ENCODE measurements around the gene STK16. TPM values are rescaled to one million over a fixed set of nuclear protein-coding genes. Genes with fewer than 3 reads are reported as not detected.
"Not testable (repeated sequence)": the region's sequence is repeated elsewhere in the genome, so short reads cannot be mapped to it uniquely, and the experiment has no call there.

The STK16 gene
- total RNA-seq, 4 donors from 2014 or later, result 4.4 to 19.3 (median 14.2) TPM

DNA sequence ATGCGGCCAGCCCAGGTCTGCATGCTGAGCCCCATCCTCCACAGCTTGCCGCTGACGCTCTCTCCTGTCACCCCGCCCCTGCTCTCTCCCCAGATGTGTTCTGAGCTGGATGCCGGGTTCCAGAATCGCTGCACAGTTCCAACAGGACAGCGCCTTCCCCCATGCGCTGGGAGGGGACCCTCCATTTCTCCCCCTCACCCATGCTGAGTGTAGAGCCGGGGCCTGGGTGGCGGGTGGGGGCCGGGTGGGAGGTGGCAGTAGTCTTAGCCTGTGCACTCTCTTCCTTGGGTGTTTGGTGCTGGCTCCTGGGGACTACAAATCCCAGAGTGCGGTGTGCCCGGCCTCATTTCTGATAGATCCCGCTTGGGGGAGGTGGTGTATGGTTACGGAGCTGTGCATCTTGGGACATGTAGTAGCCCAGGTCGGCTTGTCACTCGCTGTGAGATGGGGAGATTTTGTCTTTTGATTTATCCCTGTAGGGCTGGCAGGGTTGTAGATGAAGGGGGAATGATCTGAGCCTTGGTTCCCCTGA, 40.7 kb downstream of the STK16 start:
- in situ Hi-C loops (cut with MboI; ENCODE audit: low sequenced_read_pairs in 4 of 4) (loop anchor here in 2 of 4 donors (25.0 kb wide), 2 partner anchors 124 to 251 kb away; partner anchors contain the start of genes CHPF (in 1 of the 2), NHEJ1 (in 1 of the 2), SLC23A3 (in 1 of the 2) and TMEM198 (in 1 of the 2)), intact Hi-C loops (cut with DNase I; ENCODE audit: low total_unique reads) (no loop called here)
- Histone ChIP-seq H3K27me3 (no peaks in the 10 kb centered on the region), H3K9me3 (no peaks in the 10 kb centered on the region), H3K27ac (peak overlapping the region in 3 of 4 donors; percentile 15 to 45 (median 33)), H3K36me3 (peaks cover 3 to 42% of the 10 kb centered on the region in 2 donors), H3K4me1 (no peaks in the 10 kb centered on the region), H3K4me3 (no peak overlapping the region)
- ATAC-seq (peak; percentile 50 to 74), DNase-seq (peak; percentile 35 to 52)
- TF ChIP-seq, protein P1, sequence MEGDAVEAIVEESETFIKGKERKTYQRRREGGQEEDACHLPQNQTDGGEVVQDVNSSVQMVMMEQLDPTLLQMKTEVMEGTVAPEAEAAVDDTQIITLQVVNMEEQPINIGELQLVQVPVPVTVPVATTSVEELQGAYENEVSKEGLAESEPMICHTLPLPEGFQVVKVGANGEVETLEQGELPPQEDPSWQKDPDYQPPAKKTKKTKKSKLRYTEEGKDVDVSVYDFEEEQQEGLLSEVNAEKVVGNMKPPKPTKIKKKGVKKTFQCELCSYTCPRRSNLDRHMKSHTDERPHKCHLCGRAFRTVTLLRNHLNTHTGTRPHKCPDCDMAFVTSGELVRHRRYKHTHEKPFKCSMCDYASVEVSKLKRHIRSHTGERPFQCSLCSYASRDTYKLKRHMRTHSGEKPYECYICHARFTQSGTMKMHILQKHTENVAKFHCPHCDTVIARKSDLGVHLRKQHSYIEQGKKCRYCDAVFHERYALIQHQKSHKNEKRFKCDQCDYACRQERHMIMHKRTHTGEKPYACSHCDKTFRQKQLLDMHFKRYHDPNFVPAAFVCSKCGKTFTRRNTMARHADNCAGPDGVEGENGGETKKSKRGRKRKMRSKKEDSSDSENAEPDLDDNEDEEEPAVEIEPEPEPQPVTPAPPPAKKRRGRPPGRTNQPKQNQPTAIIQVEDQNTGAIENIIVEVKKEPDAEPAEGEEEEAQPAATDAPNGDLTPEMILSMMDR (IDR thresholded peaks at IDR 0.05 in 4 of 5, conservative IDR thresholded peaks at IDR 0.05 in 1 of 5), result no peak
- no peak for TF ChIP-seq POLR2A (IDR thresholded peaks at IDR 0.05)

DNA sequence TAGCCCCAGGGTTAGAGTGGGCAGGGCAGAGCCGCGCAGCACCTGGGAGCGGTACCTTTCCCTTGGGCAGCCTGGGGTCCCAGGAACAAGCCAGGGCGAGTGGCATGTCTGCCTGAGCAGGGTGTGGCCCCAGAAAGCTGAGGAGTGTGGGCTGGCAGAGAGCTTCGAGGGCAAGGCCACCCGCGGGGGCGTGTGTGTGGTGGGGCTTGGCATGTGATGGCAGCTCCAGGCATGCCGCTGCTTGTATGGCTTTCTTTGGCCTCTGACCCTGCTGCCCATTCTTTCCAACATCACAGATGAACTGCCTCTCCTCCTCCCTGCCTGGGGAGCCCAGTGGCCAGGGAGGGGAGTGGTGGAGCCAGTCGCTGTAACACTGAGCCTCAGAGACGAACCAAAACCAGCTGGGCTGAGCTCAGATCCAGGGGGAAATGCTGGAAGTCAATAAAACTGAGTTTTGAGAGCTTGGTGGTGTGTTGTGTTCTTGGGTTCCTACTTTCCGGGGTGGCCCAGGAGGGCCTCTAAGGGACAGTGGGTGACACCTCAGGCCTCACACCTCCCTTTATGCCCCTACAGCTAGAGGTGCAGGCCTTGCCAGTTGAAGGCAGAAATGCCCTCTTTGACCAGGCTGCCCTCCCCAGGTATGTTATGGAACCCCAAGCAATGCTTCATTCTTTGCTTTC, 41.3 kb downstream of the STK16 start:
- H3K27ac ChIP-seq, result peak overlapping the region in 2 of 4 donors; percentile 33 to 45
- no peak for ATAC-seq
- TF ChIP-seq, protein P1 (IDR thresholded peaks at IDR 0.05 in 4 of 5, conservative IDR thresholded peaks at IDR 0.05 in 1 of 5), result no peak
- no peak for TF ChIP-seq POLR2A (IDR thresholded peaks at IDR 0.05)

DNA sequence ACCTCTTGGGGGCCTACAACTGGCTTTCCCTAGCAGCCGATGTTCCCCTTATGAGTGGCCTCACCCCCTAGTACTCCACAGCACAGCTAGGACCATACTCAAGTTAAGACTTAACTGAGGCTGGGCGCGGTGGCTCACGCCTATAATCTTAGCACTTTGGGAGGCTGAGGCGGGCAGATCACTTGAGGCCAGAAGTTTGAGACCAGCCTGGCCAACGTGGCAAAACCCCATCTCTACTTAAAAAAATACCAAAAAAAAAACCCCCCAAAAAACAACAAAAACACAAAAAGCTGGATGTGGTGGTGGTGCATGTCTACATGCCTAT, 41.8 kb downstream of the STK16 start:
- H3K4me3 ChIP-seq; H3K27ac ChIP-seq; ATAC-seq; H3K9me3 ChIP-seq; H3K27me3 ChIP-seq; intact Hi-C loops (cut with DNase I; ENCODE audit: low total_unique reads); H3K4me1 ChIP-seq: not testable (repeated sequence)
- in situ Hi-C loops (cut with MboI; ENCODE audit: low sequenced_read_pairs in 4 of 4), result loop anchor here in 2 of 4 donors (25.0 kb wide), 2 partner anchors 125 to 250 kb away; partner anchors contain the start of genes CHPF (in 1 of the 2), NHEJ1 (in 1 of the 2), SLC23A3 (in 1 of the 2) and TMEM198 (in 1 of the 2)
- peaks cover 3 to 35% of the 10 kb centered on the region in 2 donors for H3K36me3 ChIP-seq
- peak in 1 of 2 donors; percentile 3 for DNase-seq

More for the DNA sequence above, 41.3 kb downstream of the STK16 start:
- H3K36me3 ChIP-seq, result peaks cover 3 to 38% of the 10 kb centered on the region in 2 donors
- no peak overlapping the region for H3K4me3 ChIP-seq
- in situ Hi-C loops (cut with MboI; ENCODE audit: low sequenced_read_pairs in 4 of 4) (loop anchor here in 2 of 4 donors (25.0 kb wide), 2 partner anchors 124 to 251 kb away; partner anchors contain the start of genes CHPF (in 1 of the 2), NHEJ1 (in 1 of the 2), SLC23A3 (in 1 of the 2) and TMEM198 (in 1 of the 2)), intact Hi-C loops (cut with DNase I; ENCODE audit: low total_unique reads) (no loop called here)
- H3K9me3 ChIP-seq, result no peaks in the 10 kb centered on the region
- no peak for DNase-seq
- no peaks in the 10 kb centered on the region for H3K4me1 ChIP-seq
- no peaks in the 10 kb centered on the region for H3K27me3 ChIP-seq

DNA sequence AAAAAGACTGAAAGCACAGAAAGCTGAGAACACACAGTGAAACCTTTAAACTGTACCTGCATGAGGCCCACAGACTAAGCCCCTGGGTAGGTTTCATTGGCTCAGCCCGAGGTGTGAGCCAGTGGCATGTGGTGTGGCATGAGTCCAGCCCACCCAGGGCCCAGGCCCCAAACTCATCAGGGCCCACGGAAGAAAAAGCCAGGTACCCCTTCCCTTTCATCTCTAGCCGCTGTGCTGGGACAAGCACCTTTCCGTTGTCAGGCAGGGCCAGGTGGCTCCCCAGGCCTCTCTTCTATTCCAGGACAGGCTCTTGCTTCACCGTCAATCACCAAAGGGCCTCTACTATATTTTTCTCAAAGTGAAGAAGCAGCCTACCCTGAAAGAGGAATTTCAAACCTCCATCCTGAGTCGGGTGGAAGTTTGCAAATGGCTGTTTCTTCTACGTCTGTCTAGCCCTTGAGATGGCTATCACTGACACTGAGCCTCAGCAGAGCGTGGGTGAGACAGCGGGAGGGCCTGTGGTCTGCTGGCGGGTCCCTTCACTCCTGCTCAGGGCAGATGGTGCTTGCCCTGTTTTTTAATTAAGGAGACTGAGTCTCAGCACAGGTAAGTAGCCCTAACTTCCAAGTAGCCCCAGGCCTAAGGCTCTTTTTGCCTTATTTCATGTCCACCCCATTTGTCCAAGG, 42.4 kb downstream of the STK16 start:
- DNase-seq (peak in 1 of 2 donors; percentile 3), ATAC-seq (no peak)
- intact Hi-C loops (cut with DNase I; ENCODE audit: low total_unique reads) (no loop called here), in situ Hi-C loops (cut with MboI; ENCODE audit: low sequenced_read_pairs in 4 of 4) (loop anchor here in 2 of 4 donors (25.0 kb wide), 2 partner anchors 125 to 250 kb away; partner anchors contain the start of genes CHPF (in 1 of the 2), NHEJ1 (in 1 of the 2), SLC23A3 (in 1 of the 2) and TMEM198 (in 1 of the 2))
- Histone ChIP-seq H3K4me3 (no peak overlapping the region), H3K4me1 (no peaks in the 10 kb centered on the region), H3K27me3 (no peaks in the 10 kb centered on the region), H3K36me3 (peaks cover 3 to 28% of the 10 kb centered on the region in 2 donors), H3K9me3 (no peaks in the 10 kb centered on the region), H3K27ac (no peak overlapping the region)
- TF ChIP-seq, protein P1 (IDR thresholded peaks at IDR 0.05 in 4 of 5, conservative IDR thresholded peaks at IDR 0.05 in 1 of 5), result no peak
- no peak for TF ChIP-seq POLR2A (IDR thresholded peaks at IDR 0.05)
